Measurements from ENCODE around the gene SLC13A5.

DNA sequence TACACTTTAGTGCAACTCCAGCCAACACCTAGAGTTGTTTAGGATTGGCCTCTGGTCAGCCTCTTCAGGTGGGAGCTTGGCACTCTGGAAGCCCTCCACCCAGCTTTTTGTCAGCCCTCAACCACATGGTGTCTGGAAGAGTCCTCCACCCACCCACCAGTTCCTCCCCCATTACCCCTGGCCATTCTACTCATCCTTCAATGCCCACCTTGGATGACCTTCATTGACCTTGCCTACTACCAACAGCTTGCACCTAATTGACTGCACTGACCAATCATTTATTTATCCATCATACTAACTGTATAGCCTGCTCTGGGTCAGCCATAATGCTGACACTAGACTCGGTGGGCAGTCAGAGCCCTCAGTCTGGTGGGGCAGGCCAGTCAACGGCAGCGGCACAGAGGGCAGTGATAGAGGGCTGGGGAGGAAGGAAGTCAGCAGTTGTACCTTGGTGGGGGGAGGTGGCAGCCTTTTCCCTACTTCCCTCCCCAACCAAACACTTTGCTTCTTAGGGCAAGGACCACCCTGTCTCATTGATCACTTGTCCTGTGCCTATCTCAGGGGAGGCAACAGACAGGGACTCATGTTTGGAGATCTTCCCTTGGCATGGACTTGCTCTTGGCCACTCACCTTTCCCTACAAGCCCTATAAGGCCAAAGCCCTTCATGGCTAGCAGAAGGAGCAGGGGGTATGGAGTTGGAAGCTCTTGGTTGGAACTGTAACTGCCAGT, 29.3 kb downstream of the SLC13A5 start:
- no peak for TF ChIP-seq CTCF (IDR thresholded peaks at IDR 0.05)
- TF ChIP-seq POLR2AphosphoS5 (IDR thresholded peaks at IDR 0.05), result no peak
- TF ChIP-seq POLR2A (IDR thresholded peaks at IDR 0.05), result no peak
- TF ChIP-seq EP300 (IDR thresholded peaks at IDR 0.05; ENCODE audit: low read depth), result no peak

All from transverse colon (tissue), 4 donors.